Epithelial cell of proximal tubule (primary cell): ENCODE data around the gene PHTF1. TPM values are rescaled to one million over a fixed set of nuclear protein-coding genes. Genes with fewer than 3 reads are reported as not detected.

Source experiments
- DNase-seq: peaks from one replicate; pipeline ENCODE4 v3.0.0-alpha.2; 2011; ENCODE audit warnings: low read depth
- H3K4me3 ChIP-seq: 2 replicates; pipeline ENCODE4 v1.5.1; 2011; ENCODE audit warnings: low read depth, mild to moderate bottlenecking, low read length
- CTCF ChIP-seq: conservative IDR thresholded peaks from 2 replicates; pipeline ENCODE4 v1.5.1; 2012; ENCODE audit warnings: low read depth, mild to moderate bottlenecking, low read length
- total RNA-seq: library from RNA; depleted of rRNA; stranded (reverse); fragments of >200 nt; gene quantifications from 2 replicates; pipeline ENCODE4 v1.2.3, GENCODE V29; 2015

PHTF1 gene
- total RNA-seq, 1 donor from 2014 or later, result 18.9 TPM

- DNase-seq, result no peak
- no peak for TF ChIP-seq CTCF
- no peak overlapping the region for H3K4me3 ChIP-seq
These were observed 68.1 kb downstream of the PHTF1 start for GRCh38 chr1:113691184-113691583.

- no peak overlapping the region for H3K4me3 ChIP-seq
- TF ChIP-seq CTCF, result no peak
- DNase-seq, result no peak
These were observed 72.2 kb downstream of the PHTF1 start for GRCh38 chr1:113686891-113687618.

- no peak for DNase-seq
- TF ChIP-seq CTCF, result no peak
- no peak overlapping the region for H3K4me3 ChIP-seq
These were observed 75.1 kb downstream of the PHTF1 start for GRCh38 chr1:113684153-113684541.

- no peak for TF ChIP-seq CTCF
- no peak for DNase-seq
- H3K4me3 ChIP-seq, result no peak overlapping the region
These were observed 75.7 kb downstream of the PHTF1 start for GRCh38 chr1:113683384-113684152.

GRCh38 chr1:113681596-113682337 lies 77.5 kb downstream of the PHTF1 start:
- no peak overlapping the region for H3K4me3 ChIP-seq
- DNase-seq, result no peak
- no peak for TF ChIP-seq CTCF

GRCh38 chr1:113678159-113678469 lies 81.2 kb downstream of the PHTF1 start:
- no peak overlapping the region for H3K4me3 ChIP-seq
- TF ChIP-seq CTCF, result no peak

More at GRCh38 chr1:113678159-113678469, 81.2 kb downstream of the PHTF1 start:
- no peak for DNase-seq
